GM19043 (cell line): Measurements from ENCODE around the gene CRISPLD2.
"Not testable (repeated sequence)": the region's sequence is repeated elsewhere in the genome, so short reads cannot be mapped to it uniquely, and the experiment has no call there.

ENCODE experiments used
- ATAC-seq: cut with Tn5 transposase; IDR thresholded peaks from one replicate; pipeline ENCODE4 v1.9.1; 2021; ENCODE audit warnings: low read depth; ENCODE audit not compliant: unreplicated experiment

Gene CRISPLD2

GRCh38 chr16:84821728-84822689 lies 2.2 kb downstream of the CRISPLD2 start:
- no peak for ATAC-seq

- no peak for ATAC-seq
Measured at GRCh38 chr16:84822990-84823389, 3.2 kb downstream of the CRISPLD2 start.

GRCh38 chr16:84823484-84823883 lies 3.7 kb downstream of the CRISPLD2 start:
- no peak for ATAC-seq

- ATAC-seq, result no peak
Measured at GRCh38 chr16:84823926-84824325, 4.1 kb downstream of the CRISPLD2 start.

GRCh38 chr16:84825896-84826557 lies 6.2 kb downstream of the CRISPLD2 start:
- no peak for ATAC-seq

GRCh38 chr16:84826558-84826941 lies 6.8 kb downstream of the CRISPLD2 start:
- ATAC-seq, result no peak

GRCh38 chr16:84827131-84827574 lies 7.4 kb downstream of the CRISPLD2 start:
- ATAC-seq, result no peak

GRCh38 chr16:84827897-84828296 lies 8.1 kb downstream of the CRISPLD2 start:
- ATAC-seq, result no peak

GRCh38 chr16:84828322-84828721 lies 8.5 kb downstream of the CRISPLD2 start:
- no peak for ATAC-seq

- no peak for ATAC-seq
Measured at GRCh38 chr16:84829168-84829965, 9.6 kb downstream of the CRISPLD2 start.

GRCh38 chr16:84830765-84831384 lies 11.1 kb downstream of the CRISPLD2 start:
- ATAC-seq, result no peak

- ATAC-seq, result not testable (repeated sequence)
Measured at GRCh38 chr16:84831728-84832127, 11.9 kb downstream of the CRISPLD2 start.

- ATAC-seq, result no peak
Measured at GRCh38 chr16:84832488-84833143, 12.8 kb downstream of the CRISPLD2 start.

GRCh38 chr16:84833144-84833500 lies 13.3 kb downstream of the CRISPLD2 start:
- ATAC-seq, result no peak

- ATAC-seq, result no peak
Measured at GRCh38 chr16:84833542-84834402, 14.0 kb downstream of the CRISPLD2 start.

GRCh38 chr16:84834403-84834772 lies 14.6 kb downstream of the CRISPLD2 start:
- no peak for ATAC-seq

GRCh38 chr16:84836234-84836647 lies 16.5 kb downstream of the CRISPLD2 start:
- no peak for ATAC-seq

GRCh38 chr16:84836967-84837366 lies 17.2 kb downstream of the CRISPLD2 start:
- ATAC-seq, result no peak

- ATAC-seq, result no peak
Measured at GRCh38 chr16:84838383-84838948, 18.7 kb downstream of the CRISPLD2 start.
